Measurements from ENCODE around the gene ALPP.

The ALPP gene

DNA sequence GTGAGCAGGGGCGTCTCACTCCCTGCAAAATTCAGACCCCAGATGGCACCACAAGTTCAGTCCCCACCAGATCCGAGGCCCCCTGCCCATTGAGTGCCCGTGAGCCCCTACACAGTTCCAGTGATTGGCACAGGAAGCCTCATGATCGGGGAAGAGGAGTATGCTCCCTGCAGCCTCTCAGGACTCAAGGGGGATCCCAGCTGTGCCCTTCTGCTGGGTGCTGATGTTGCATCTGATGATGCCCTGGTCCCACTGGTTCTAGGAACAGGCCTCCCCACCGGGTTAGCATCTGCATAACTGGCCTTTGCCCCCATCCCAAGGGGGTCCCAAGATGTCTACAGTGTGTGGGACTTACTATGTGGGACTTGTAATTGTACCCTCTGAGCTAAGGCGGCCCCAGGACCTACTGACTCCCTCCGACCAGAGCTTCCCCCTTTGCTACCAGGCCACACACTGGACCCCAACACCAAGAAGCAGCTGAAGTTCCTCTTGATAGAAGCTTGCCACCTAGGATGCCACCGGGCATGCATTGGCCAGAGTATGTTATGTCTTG, 36.7 kb downstream of the ALPP start:
- no peak for DNase-seq

DNA sequence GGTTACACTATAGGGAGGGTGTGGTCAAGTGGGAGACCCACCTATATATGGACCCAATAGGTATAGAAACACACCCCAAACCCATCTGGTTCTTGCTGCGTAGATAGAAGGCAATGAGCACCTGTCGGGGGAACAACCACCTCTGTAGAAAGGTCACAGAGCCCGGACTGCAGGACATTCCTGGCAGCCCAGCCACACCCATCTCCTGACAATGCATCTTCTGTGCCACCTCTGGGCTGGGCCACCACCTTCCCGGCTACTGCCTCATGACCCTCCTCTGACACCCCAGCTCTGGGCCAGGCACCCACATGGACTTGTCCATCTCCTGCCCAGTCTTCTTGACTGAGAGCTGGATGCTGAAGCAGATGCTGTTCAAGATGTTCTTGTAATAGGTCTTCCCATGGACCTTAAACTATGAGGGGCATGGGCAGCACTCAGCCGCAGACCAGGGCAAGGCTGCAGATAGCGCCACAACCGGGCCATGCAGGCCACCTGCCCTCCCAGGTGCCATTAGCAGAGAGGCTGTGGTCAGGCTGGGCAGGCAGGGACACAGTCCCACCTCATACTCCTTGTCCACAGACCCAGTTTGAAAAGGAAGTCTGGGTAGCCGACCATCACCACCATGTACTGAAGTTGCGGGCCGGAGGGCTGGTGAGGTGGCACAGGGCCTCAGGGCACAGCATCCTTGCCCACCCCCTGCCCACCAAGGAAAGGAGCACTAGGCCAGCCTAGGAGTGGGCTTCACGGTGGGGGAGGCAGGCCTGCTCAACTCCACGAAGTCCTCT, 37.4 kb downstream of the ALPP start:
- ATAC-seq (ENCODE audit: insufficient read depth, low read depth): no peak
- TF ChIP-seq, protein P1, sequence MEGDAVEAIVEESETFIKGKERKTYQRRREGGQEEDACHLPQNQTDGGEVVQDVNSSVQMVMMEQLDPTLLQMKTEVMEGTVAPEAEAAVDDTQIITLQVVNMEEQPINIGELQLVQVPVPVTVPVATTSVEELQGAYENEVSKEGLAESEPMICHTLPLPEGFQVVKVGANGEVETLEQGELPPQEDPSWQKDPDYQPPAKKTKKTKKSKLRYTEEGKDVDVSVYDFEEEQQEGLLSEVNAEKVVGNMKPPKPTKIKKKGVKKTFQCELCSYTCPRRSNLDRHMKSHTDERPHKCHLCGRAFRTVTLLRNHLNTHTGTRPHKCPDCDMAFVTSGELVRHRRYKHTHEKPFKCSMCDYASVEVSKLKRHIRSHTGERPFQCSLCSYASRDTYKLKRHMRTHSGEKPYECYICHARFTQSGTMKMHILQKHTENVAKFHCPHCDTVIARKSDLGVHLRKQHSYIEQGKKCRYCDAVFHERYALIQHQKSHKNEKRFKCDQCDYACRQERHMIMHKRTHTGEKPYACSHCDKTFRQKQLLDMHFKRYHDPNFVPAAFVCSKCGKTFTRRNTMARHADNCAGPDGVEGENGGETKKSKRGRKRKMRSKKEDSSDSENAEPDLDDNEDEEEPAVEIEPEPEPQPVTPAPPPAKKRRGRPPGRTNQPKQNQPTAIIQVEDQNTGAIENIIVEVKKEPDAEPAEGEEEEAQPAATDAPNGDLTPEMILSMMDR (IDR thresholded peaks at IDR 0.05; ENCODE audit: borderline replicate concordance, extremely low read depth, low read length, poor library complexity, severe bottlenecking): no peak
- no peak for TF ChIP-seq EZH2 (IDR thresholded peaks at IDR 0.05; ENCODE audit: borderline replicate concordance, low read depth, low read length, severe bottlenecking)
- H3K4me2 ChIP-seq (ENCODE audit: insufficient read depth, low read length): no peak overlapping the region

More for the DNA sequence above, 36.7 kb downstream of the ALPP start:
- no peak for TF ChIP-seq EZH2 (IDR thresholded peaks at IDR 0.05; ENCODE audit: borderline replicate concordance, low read depth, low read length, severe bottlenecking)
- TF ChIP-seq, protein P1 (IDR thresholded peaks at IDR 0.05; ENCODE audit: borderline replicate concordance, extremely low read depth, low read length, poor library complexity, severe bottlenecking): no peak
- no peak overlapping the region for H3K4me3 ChIP-seq (ENCODE audit: low read depth in 1 of 2, low read length in 2 of 2)
- H3K4me2 ChIP-seq (ENCODE audit: insufficient read depth, low read length): no peak overlapping the region
- no peak overlapping the region for H2AFZ ChIP-seq (ENCODE audit: low read depth, low read length)
- no peaks in the 10 kb centered on the region for H3K27me3 ChIP-seq (ENCODE audit: insufficient read depth, low read length, poor library complexity)
- H3K9me3 ChIP-seq (ENCODE audit: insufficient read depth, low read length, severe bottlenecking): no peaks in the 10 kb centered on the region
- H3K9ac ChIP-seq (ENCODE audit: low read depth, low read length): no peak overlapping the region
- no peak overlapping the region for H3K27ac ChIP-seq (ENCODE audit: low read length)
- no peaks in the 10 kb centered on the region for H3K4me1 ChIP-seq (ENCODE audit: insufficient read depth, low read length)
- ATAC-seq (ENCODE audit: insufficient read depth, low read depth): no peak
- no peaks in the 10 kb centered on the region for H3K36me3 ChIP-seq (ENCODE audit: insufficient read depth, low read length)
- H3K79me2 ChIP-seq (ENCODE audit: insufficient read depth, low read length): no peaks in the 10 kb centered on the region
- H4K20me1 ChIP-seq (ENCODE audit: insufficient read depth, low read length): no peaks in the 10 kb centered on the region

DNA sequence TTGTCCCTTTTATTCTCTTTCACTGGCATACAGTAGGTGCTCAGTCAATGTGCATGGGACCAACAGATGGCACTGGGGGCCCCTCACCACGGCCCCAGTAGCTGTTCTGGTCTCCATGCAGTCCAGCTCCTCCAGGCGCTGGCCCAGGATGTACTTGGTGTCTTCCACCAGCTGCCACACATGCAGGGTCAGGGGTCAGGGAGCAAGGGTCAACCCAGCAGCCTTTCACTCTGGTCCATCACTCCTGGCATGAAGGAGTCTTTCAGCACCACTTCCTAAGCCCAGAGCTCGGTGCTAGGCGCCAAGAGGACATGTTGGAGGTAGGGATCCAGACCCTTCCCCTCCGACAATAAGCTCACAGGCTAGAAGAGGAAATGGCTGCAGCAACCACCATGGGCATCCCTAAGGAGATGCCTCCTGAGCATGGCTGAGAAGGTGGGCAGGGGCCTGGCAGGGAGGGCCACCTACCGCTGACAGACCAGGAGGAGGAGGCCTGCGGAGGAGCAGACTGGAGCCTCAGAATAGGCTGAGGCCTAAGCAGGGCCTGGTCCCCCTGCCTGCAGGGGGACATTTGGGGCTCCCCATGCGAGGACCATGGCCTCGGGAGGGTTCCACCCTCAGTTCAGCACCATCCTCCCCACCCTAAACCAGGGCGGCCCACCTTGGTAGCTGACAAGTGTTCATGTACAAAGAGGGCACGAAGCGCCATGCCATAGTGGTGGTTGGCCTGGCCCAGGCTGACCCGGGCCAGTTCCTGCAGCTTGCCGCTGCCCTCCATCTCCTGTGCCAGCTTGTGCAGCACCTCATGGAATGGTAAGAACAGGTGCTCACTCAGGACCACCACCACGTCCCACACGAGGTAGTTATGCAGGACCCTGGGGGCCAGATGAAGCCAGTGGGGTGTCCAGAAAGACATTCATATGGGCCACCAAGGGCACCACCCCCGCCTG, 38.2 kb downstream of the ALPP start:
- no peaks in the 10 kb centered on the region for H3K4me1 ChIP-seq (ENCODE audit: insufficient read depth, low read length)
- no peaks in the 10 kb centered on the region for H3K27me3 ChIP-seq (ENCODE audit: insufficient read depth, low read length, poor library complexity)
- H3K27ac ChIP-seq (ENCODE audit: low read length): no peak overlapping the region
- no peak overlapping the region for H3K9ac ChIP-seq (ENCODE audit: low read depth, low read length)
- H3K9me3 ChIP-seq (ENCODE audit: insufficient read depth, low read length, severe bottlenecking): peaks cover 8% of the 10 kb centered on the region
- H2AFZ ChIP-seq (ENCODE audit: low read depth, low read length): no peak overlapping the region
- no peak overlapping the region for H3K4me2 ChIP-seq (ENCODE audit: insufficient read depth, low read length)
- no peaks in the 10 kb centered on the region for H3K36me3 ChIP-seq (ENCODE audit: insufficient read depth, low read length)
- no peak for ATAC-seq (ENCODE audit: insufficient read depth, low read depth)
- DNase-seq: no peak
- H3K4me3 ChIP-seq (ENCODE audit: low read depth in 1 of 2, low read length in 2 of 2): no peak overlapping the region
- H4K20me1 ChIP-seq (ENCODE audit: insufficient read depth, low read length): no peaks in the 10 kb centered on the region
- H3K79me2 ChIP-seq (ENCODE audit: insufficient read depth, low read length): no peaks in the 10 kb centered on the region
- TF ChIP-seq, protein P1 (IDR thresholded peaks at IDR 0.05; ENCODE audit: borderline replicate concordance, extremely low read depth, low read length, poor library complexity, severe bottlenecking): no peak
- no peak for TF ChIP-seq EZH2 (IDR thresholded peaks at IDR 0.05; ENCODE audit: borderline replicate concordance, low read depth, low read length, severe bottlenecking)

More for the DNA sequence above, 37.4 kb downstream of the ALPP start:
- H3K27ac ChIP-seq (ENCODE audit: low read length): no peak overlapping the region
- H3K27me3 ChIP-seq (ENCODE audit: insufficient read depth, low read length, poor library complexity): no peaks in the 10 kb centered on the region
- H3K4me3 ChIP-seq (ENCODE audit: low read depth in 1 of 2, low read length in 2 of 2): no peak overlapping the region
- H3K9me3 ChIP-seq (ENCODE audit: insufficient read depth, low read length, severe bottlenecking): no peaks in the 10 kb centered on the region
- no peaks in the 10 kb centered on the region for H3K4me1 ChIP-seq (ENCODE audit: insufficient read depth, low read length)
- H4K20me1 ChIP-seq (ENCODE audit: insufficient read depth, low read length): no peaks in the 10 kb centered on the region
- H3K79me2 ChIP-seq (ENCODE audit: insufficient read depth, low read length): no peaks in the 10 kb centered on the region
- H3K9ac ChIP-seq (ENCODE audit: low read depth, low read length): no peak overlapping the region
- no peak overlapping the region for H2AFZ ChIP-seq (ENCODE audit: low read depth, low read length)
- no peaks in the 10 kb centered on the region for H3K36me3 ChIP-seq (ENCODE audit: insufficient read depth, low read length)
- no peak for DNase-seq
